ENCODE data around the gene RBFA.

DNA sequence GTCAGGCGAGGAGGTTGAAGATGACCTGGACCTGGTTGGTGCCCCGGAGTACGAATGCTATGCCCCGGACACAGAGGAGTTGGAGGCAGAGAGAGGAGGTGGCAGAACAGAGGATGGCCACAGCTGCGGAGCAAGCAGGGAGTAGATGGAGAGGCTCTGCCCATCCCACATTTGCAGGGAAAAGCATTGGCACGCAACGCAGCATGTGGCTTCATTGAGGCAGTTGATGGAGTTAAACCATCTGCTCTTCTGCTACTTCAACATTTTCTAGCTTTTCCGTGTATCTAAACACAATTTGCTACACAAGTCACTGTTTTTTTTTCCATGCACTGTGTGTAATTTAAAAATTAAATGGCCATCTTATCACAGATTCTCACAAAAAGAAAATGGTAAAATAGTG is 11.8 kb downstream of the RBFA start:
- TF ChIP-seq, protein P1, sequence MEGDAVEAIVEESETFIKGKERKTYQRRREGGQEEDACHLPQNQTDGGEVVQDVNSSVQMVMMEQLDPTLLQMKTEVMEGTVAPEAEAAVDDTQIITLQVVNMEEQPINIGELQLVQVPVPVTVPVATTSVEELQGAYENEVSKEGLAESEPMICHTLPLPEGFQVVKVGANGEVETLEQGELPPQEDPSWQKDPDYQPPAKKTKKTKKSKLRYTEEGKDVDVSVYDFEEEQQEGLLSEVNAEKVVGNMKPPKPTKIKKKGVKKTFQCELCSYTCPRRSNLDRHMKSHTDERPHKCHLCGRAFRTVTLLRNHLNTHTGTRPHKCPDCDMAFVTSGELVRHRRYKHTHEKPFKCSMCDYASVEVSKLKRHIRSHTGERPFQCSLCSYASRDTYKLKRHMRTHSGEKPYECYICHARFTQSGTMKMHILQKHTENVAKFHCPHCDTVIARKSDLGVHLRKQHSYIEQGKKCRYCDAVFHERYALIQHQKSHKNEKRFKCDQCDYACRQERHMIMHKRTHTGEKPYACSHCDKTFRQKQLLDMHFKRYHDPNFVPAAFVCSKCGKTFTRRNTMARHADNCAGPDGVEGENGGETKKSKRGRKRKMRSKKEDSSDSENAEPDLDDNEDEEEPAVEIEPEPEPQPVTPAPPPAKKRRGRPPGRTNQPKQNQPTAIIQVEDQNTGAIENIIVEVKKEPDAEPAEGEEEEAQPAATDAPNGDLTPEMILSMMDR (IDR thresholded peaks at IDR 0.05) = no peak
- TF ChIP-seq POLR2A (IDR thresholded peaks at IDR 0.05) = no peak

All from body of pancreas (tissue), 4 donors.